ENCODE measurements around the gene ATP10A. TPM values are rescaled to one million over a fixed set of nuclear protein-coding genes. Genes with fewer than 3 reads are reported as not detected.

Gene ATP10A
- polyA plus RNA-seq, 1 donor from 2014 or later, result not detected

DNA sequence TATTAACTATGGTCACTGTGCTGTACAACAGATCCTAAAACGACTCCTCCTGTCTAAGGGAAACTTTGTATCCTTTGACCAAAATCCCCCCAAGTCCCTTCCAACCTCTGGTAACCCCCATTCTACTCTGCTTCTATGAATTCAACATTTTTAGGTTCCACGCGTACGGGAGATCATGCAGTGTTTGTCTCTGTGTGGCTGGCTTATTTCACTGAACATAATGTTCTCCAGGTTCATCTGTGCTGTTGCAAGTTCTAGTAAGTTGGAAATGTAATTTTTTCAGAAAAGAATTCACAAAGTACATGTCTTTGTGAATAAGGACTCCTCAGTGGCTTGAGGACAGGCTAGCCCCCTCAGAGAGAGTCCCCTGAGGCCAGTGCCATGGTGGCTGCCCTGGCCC lies 66.1 kb downstream of the ATP10A start:
- Histone ChIP-seq H4K20me1 (ENCODE audit: insufficient read depth) (no peaks in the 10 kb centered on the region), H3K9ac (ENCODE audit: low read length) (no peak overlapping the region), H3K36me3 (ENCODE audit: insufficient read depth, low read length) (no peaks in the 10 kb centered on the region), H2AFZ (ENCODE audit: low read depth, low read length) (no peak overlapping the region), H3K9me2 (ENCODE audit: insufficient read depth, low read length) (no peaks in the 10 kb centered on the region), H3K4me2 (ENCODE audit: low read length) (no peak overlapping the region), H3K79me2 (replicated peaks; ENCODE audit: insufficient read depth, low read length) (no peaks in the 10 kb centered on the region), H3F3A (ENCODE audit: insufficient read depth, low read length, poor library complexity, severe bottlenecking) (no peaks in the 10 kb centered on the region), H3K9me3 (ENCODE audit: low read length) (no peaks in the 10 kb centered on the region), H3K27ac (ENCODE audit: low read length) (no peak overlapping the region), H3K27me3 (ENCODE audit: insufficient read depth, low read depth, low read length) (no peaks in the 10 kb centered on the region), H3K4me3 (ENCODE audit: low read length) (no peak overlapping the region)
- TF ChIP-seq SMC3 (conservative IDR thresholded peaks at IDR 0.05; ENCODE audit: poor library complexity) (no peak), MXI1 (conservative IDR thresholded peaks at IDR 0.05; ENCODE audit: poor library complexity, severe bottlenecking) (no peak), REST (IDR thresholded peaks at IDR 0.05; ENCODE audit: borderline replicate concordance) (no peak), TAF1 (IDR thresholded peaks at IDR 0.05; ENCODE audit: low read depth) (no peak), POLR2AphosphoS5 (IDR thresholded peaks at IDR 0.05) (no peak), RAD21 (conservative IDR thresholded peaks at IDR 0.05) (no peak), EP300 (conservative IDR thresholded peaks at IDR 0.05; ENCODE audit: poor library complexity, severe bottlenecking) (no peak), CTCF (IDR thresholded peaks at IDR 0.05; ENCODE audit: poor library complexity, severe bottlenecking) (no peak)

GRCh38 chr15:25796395-25796794 lies 66.7 kb downstream of the ATP10A start:
- no peak overlapping the region for H3K27ac ChIP-seq (ENCODE audit: low read length)
- no peaks in the 10 kb centered on the region for H3K79me2 ChIP-seq (replicated peaks; ENCODE audit: insufficient read depth, low read length)
- no peak overlapping the region for H3K4me3 ChIP-seq (ENCODE audit: low read length)
- no peaks in the 10 kb centered on the region for H3K27me3 ChIP-seq (ENCODE audit: insufficient read depth, low read depth, low read length)
- H3K9ac ChIP-seq (ENCODE audit: low read length), result no peak overlapping the region
- H3K9me2 ChIP-seq (ENCODE audit: insufficient read depth, low read length), result no peaks in the 10 kb centered on the region
- no peaks in the 10 kb centered on the region for H3K9me3 ChIP-seq (ENCODE audit: low read length)
- no peaks in the 10 kb centered on the region for H3K36me3 ChIP-seq (ENCODE audit: insufficient read depth, low read length)
- no peak for TF ChIP-seq RAD21 (conservative IDR thresholded peaks at IDR 0.05)
- TF ChIP-seq CTCF (IDR thresholded peaks at IDR 0.05; ENCODE audit: poor library complexity, severe bottlenecking), result no peak
- TF ChIP-seq EP300 (conservative IDR thresholded peaks at IDR 0.05; ENCODE audit: poor library complexity, severe bottlenecking), result no peak
- TF ChIP-seq REST (IDR thresholded peaks at IDR 0.05; ENCODE audit: borderline replicate concordance), result no peak
- no peak for TF ChIP-seq POLR2AphosphoS5 (IDR thresholded peaks at IDR 0.05)
- no peak for TF ChIP-seq MXI1 (conservative IDR thresholded peaks at IDR 0.05; ENCODE audit: poor library complexity, severe bottlenecking)
- TF ChIP-seq SMC3 (conservative IDR thresholded peaks at IDR 0.05; ENCODE audit: poor library complexity), result no peak
- no peak for TF ChIP-seq TAF1 (IDR thresholded peaks at IDR 0.05; ENCODE audit: low read depth)
- no peak for TF ChIP-seq EZH2 (IDR thresholded peaks at IDR 0.05; ENCODE audit: borderline replicate concordance, insufficient read depth, low read length, poor library complexity, severe bottlenecking)
- no peaks in the 10 kb centered on the region for H3F3A ChIP-seq (ENCODE audit: insufficient read depth, low read length, poor library complexity, severe bottlenecking)
- no peak overlapping the region for H3K4me2 ChIP-seq (ENCODE audit: low read length)
- no peaks in the 10 kb centered on the region for H4K20me1 ChIP-seq (ENCODE audit: insufficient read depth)
- no peak overlapping the region for H2AFZ ChIP-seq (ENCODE audit: low read depth, low read length)

Measured in neural cell (in vitro differentiated cells).